B cell (primary cell): ENCODE results near the gene APOBEC3C. TPM values are rescaled to one million over a fixed set of nuclear protein-coding genes. Genes with fewer than 3 reads are reported as not detected.

Experiments used
- ATAC-seq: fragments of 200-7000 bp; cut with Tn5 transposase; one replicate; pipeline ENCODE4 v1.10.0; 2021; ENCODE audit warnings: low read depth, mild to moderate bottlenecking, moderate number of reproducible peaks, moderate library complexity
- CTCF ChIA-PET: fragments of 350-600 bp; sonication (Branson Sonifier 250); formaldehyde crosslinking; loops from one replicate; lab custom pipeline; 2021; ENCODE audit warnings: antibody characterized with exemption, inconsistent platforms; lab: Charles Lee
- POLR2A ChIA-PET: fragments of 350-600 bp; sonication (Branson Sonifier 250); formaldehyde crosslinking; loops from one replicate; lab custom pipeline; 2021; ENCODE audit warnings: antibody characterized with exemption; lab: Charles Lee
- DNase-seq: peaks from one replicate; pipeline ENCODE4 v3.0.0; 2013
- H2AFZ ChIP-seq: 2 replicates; pipeline ENCODE4 v1.6.1; 2012; ENCODE audit warnings: mild to moderate bottlenecking, low read depth, low read length; ENCODE audit not compliant: insufficient read depth, poor library complexity, severe bottlenecking
- H3K27ac ChIP-seq, 2 donors: 1 replicate in 1 of 2; 2 replicates in 1 of 2; pipeline ENCODE4 v1.5.1; 2012 to 2013; ENCODE audit warnings: low read length in 2 of 2, mild to moderate bottlenecking in 2 of 2, moderate library complexity in 1 of 2
- H3K27me3 ChIP-seq, 4 experiments: fragments of 200-600 bp in 1 of 4; sonication (generic) in 1 of 4; replicated peaks in 1 of 4; 1 replicate in 2 of 4; 2 replicates in 2 of 4; pipeline versions ENCODE4 v1.6.1 to v1.7.0; 2013 to 2016; ENCODE audit warnings: low read length in 3 of 4, mild to moderate bottlenecking in 2 of 4, mixed read lengths in 1 of 4, moderate library complexity in 1 of 4; ENCODE audit not compliant: insufficient read depth in 4 of 4, control insufficient read depth in 3 of 4; ENCODE audit errors: control extremely low read depth in 1 of 4
- H3K36me3 ChIP-seq, 2 experiments: replicated peaks in 1 of 2; 1 replicate in 1 of 2; 2 replicates in 1 of 2; pipeline versions ENCODE4 v1.6.1 to v1.7.1; 2013; ENCODE audit warnings: low read length in 1 of 2; ENCODE audit not compliant: insufficient read depth in 2 of 2, control insufficient read depth in 1 of 2; ENCODE audit errors: control extremely low read depth in 1 of 2, extremely low read depth in 1 of 2
- H3K4me1 ChIP-seq, 2 donors: fragments of 200-600 bp in 1 of 2; sonication (generic) in 1 of 2; 1 replicate in 1 of 2; 2 replicates in 1 of 2; pipeline versions ENCODE4 v1.5.1 to v1.6.1; 2013 to 2017; ENCODE audit warnings: low read length in 2 of 2; ENCODE audit not compliant: control insufficient read depth in 2 of 2, insufficient read depth in 2 of 2
- H3K4me2 ChIP-seq: replicated peaks from 2 replicates; pipeline ENCODE3; 2012; ENCODE audit warnings: mild to moderate bottlenecking, low read depth, low read length; ENCODE audit not compliant: poor library complexity, severe bottlenecking
- H3K4me3 ChIP-seq, 5 experiments: fragments of 200-600 bp in 1 of 5; sonication (generic) in 1 of 5; 1 replicate in 3 of 5; 2 replicates in 2 of 5; pipeline versions ENCODE4 v1.5.1 to v1.7.0; 2011 to 2016; ENCODE audit warnings: low read length in 4 of 5, mild to moderate bottlenecking in 4 of 5, low read depth in 2 of 5, control low read depth in 1 of 5, moderate library complexity in 1 of 5; ENCODE audit not compliant: insufficient read depth in 1 of 5; ENCODE audit errors: control extremely low read depth in 1 of 5, extremely low read depth in 1 of 5
- H3K79me2 ChIP-seq: fragments of 200-600 bp; sonication (generic); one replicate; pipeline ENCODE4 v1.6.0; 2016; ENCODE audit warnings: low read length; ENCODE audit not compliant: control insufficient read depth, insufficient read depth
- H3K9ac ChIP-seq: fragments of 200-600 bp; sonication (generic); 2 replicates; pipeline ENCODE4 v1.6.1; 2017; ENCODE audit warnings: mild to moderate bottlenecking, low read length, moderate library complexity
- H3K9me3 ChIP-seq, 3 donors: one replicate each; pipeline versions ENCODE4 v1.6.1 to v1.7.1; 2013; ENCODE audit warnings: low read length in 2 of 3; ENCODE audit not compliant: control insufficient read depth in 2 of 3, insufficient read depth in 1 of 3; ENCODE audit errors: control extremely low read depth in 1 of 3
- H4K20me1 ChIP-seq: 2 replicates; pipeline ENCODE4 v1.6.0; 2012; ENCODE audit warnings: mild to moderate bottlenecking, low read length; ENCODE audit not compliant: insufficient read depth, control insufficient read depth, poor library complexity, severe bottlenecking
- H3K27ac Mint-ChIP-seq: one replicate; pipeline ENCODE4 v1.8.0; 2021; ENCODE audit warnings: mixed read lengths
- H3K27me3 Mint-ChIP-seq: one replicate; pipeline ENCODE4 v1.8.0; 2021; ENCODE audit warnings: mixed read lengths
- H3K4me1 Mint-ChIP-seq: one replicate; pipeline ENCODE4 v1.8.0; 2021; ENCODE audit warnings: mixed read lengths
- H3K4me3 Mint-ChIP-seq: one replicate; pipeline ENCODE4 v1.8.0; 2021; ENCODE audit warnings: mixed read lengths
- H3K9me3 Mint-ChIP-seq: one replicate; pipeline ENCODE4 v1.8.0; 2022; ENCODE audit warnings: mixed read lengths; ENCODE audit not compliant: insufficient read depth
- EZH2 ChIP-seq: IDR thresholded peaks from 2 replicates; pipeline ENCODE4 v1.6.1; 2012; ENCODE audit warnings: borderline replicate concordance, low read depth, mild to moderate bottlenecking, moderate library complexity, low read length; ENCODE audit not compliant: insufficient read depth, poor library complexity, severe bottlenecking
- WGBS: methylation state at CpG from one replicate; pipeline ENCODE4 v1.1.5; 2013; ENCODE audit warnings: missing lambda C conversion rate; ENCODE audit not compliant: insufficient coverage; 5-methylcytosine and 5-hydroxymethylcytosine counted together
- intact Hi-C: fragments of 100-400 bp; cut with micrococcal nuclease; formaldehyde crosslinking; loops from one replicate; pipeline ENCODE4 v1.10.0; 2022
- polyA plus RNA-seq: library from polyadenylated mRNA; depleted of rRNA; stranded (reverse); fragments of >200 nt; gene quantifications from 2 replicates; pipeline ENCODE4 v1.2.3, GENCODE V29; 2012
- total RNA-seq, 2 donors: library from RNA; stranded (reverse); fragments of 120-200 nt in 1 of 2; gene quantifications; 1 replicate in 1 of 2; 2 replicates in 1 of 2; pipeline versions ENCODE4 v1.2.3 to v1.2.4, GENCODE V29; 2013 to 2022
- TF ChIP-seq, protein P1 (sequence below): fragments of 200-600 bp; IDR thresholded peaks from one replicate; pipeline ENCODE4 v1.8.0; 2022; ENCODE audit warnings: antibody characterized with exemption, mild to moderate bottlenecking

The APOBEC3C gene
- total and polyA plus RNA-seq, 2 donors (not counting 1 experiment from before 2014, with no cell fraction given) = 45.5 to 107 TPM

- Mint-ChIP-seq H3K4me1 (peaks cover 19% of the 10 kb centered on the region), H3K4me3 (no peak overlapping the region)
These were observed 49.1 kb upstream of the APOBEC3C start for GRCh38 chr22:38964989-38965388.

GRCh38 chr22:38965614-38966379, 48.3 kb upstream of the APOBEC3C start:
- no peak overlapping the region for H3K4me3 ChIP-seq
- WGBS = 91% methylated on average over 14 of the region's 14 CpGs
- Mint-ChIP-seq H3K4me3 (no peak overlapping the region), H3K27me3 (peaks cover 16% of the 10 kb centered on the region), H3K27ac (no peak overlapping the region), H3K4me1 (peaks cover 19% of the 10 kb centered on the region), H3K9me3 (no peaks in the 10 kb centered on the region)
- no peak overlapping the region for H3K27ac ChIP-seq
- no peaks in the 10 kb centered on the region for H4K20me1 ChIP-seq
- no peaks in the 10 kb centered on the region for H3K79me2 ChIP-seq
- no peaks in the 10 kb centered on the region for H3K36me3 ChIP-seq
- H3K9me3 ChIP-seq = no peaks in the 10 kb centered on the region
- no peak overlapping the region for H2AFZ ChIP-seq
- intact Hi-C loops = no loop called here
- DNase-seq (no peak), ATAC-seq (no peak)
- H3K4me2 ChIP-seq = no peak overlapping the region
- peaks cover 0 to 13% (median 0%) of the 10 kb centered on the region in 4 experiments for H3K27me3 ChIP-seq
- ChIA-PET CTCF (interaction anchor here (11.1 kb wide), 1 partner anchor 39 kb away, joined by 133 read pairs; no protein-coding TSS in a partner anchor), POLR2A (no interaction called here)
- H3K4me1 ChIP-seq = peaks cover 10 to 24% of the 10 kb centered on the region in 2 donors
- TF ChIP-seq, protein P1, sequence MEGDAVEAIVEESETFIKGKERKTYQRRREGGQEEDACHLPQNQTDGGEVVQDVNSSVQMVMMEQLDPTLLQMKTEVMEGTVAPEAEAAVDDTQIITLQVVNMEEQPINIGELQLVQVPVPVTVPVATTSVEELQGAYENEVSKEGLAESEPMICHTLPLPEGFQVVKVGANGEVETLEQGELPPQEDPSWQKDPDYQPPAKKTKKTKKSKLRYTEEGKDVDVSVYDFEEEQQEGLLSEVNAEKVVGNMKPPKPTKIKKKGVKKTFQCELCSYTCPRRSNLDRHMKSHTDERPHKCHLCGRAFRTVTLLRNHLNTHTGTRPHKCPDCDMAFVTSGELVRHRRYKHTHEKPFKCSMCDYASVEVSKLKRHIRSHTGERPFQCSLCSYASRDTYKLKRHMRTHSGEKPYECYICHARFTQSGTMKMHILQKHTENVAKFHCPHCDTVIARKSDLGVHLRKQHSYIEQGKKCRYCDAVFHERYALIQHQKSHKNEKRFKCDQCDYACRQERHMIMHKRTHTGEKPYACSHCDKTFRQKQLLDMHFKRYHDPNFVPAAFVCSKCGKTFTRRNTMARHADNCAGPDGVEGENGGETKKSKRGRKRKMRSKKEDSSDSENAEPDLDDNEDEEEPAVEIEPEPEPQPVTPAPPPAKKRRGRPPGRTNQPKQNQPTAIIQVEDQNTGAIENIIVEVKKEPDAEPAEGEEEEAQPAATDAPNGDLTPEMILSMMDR = no peak
- no peak for TF ChIP-seq EZH2
- no peak overlapping the region for H3K9ac ChIP-seq

More at GRCh38 chr22:38964989-38965388, 49.1 kb upstream of the APOBEC3C start:
- Histone ChIP-seq H3K9me3 (no peaks in the 10 kb centered on the region), H3K79me2 (no peaks in the 10 kb centered on the region), H3K4me1 (peaks cover 10 to 24% of the 10 kb centered on the region in 2 donors), H3K4me3 (no peak overlapping the region), H2AFZ (no peak overlapping the region), H3K36me3 (no peaks in the 10 kb centered on the region), H3K27ac (no peak overlapping the region), H4K20me1 (no peaks in the 10 kb centered on the region), H3K27me3 (peaks cover 0 to 12% (median 0%) of the 10 kb centered on the region in 4 experiments), H3K4me2 (no peak overlapping the region), H3K9ac (no peak overlapping the region)
- intact Hi-C loops = no loop called here
- Mint-ChIP-seq H3K27ac (no peak overlapping the region), H3K27me3 (peaks cover 10% of the 10 kb centered on the region), H3K9me3 (no peaks in the 10 kb centered on the region)
- no peak for ATAC-seq
- ChIA-PET CTCF (interaction anchor here (1.5 kb wide), 1 partner anchor 9 kb away, joined by 9 read pairs; no protein-coding TSS in a partner anchor), POLR2A (no interaction called here)
- TF ChIP-seq, protein P1 = no peak
- TF ChIP-seq EZH2 = no peak
- 64% methylated on average over 4 of the region's 4 CpGs for WGBS
- DNase-seq = no peak
